ENCODE results near the gene XG.
"Not testable (repeated sequence)": the region's sequence is repeated elsewhere in the genome, so short reads cannot be mapped to it uniquely, and the experiment has no call there.

Gene XG

DNA sequence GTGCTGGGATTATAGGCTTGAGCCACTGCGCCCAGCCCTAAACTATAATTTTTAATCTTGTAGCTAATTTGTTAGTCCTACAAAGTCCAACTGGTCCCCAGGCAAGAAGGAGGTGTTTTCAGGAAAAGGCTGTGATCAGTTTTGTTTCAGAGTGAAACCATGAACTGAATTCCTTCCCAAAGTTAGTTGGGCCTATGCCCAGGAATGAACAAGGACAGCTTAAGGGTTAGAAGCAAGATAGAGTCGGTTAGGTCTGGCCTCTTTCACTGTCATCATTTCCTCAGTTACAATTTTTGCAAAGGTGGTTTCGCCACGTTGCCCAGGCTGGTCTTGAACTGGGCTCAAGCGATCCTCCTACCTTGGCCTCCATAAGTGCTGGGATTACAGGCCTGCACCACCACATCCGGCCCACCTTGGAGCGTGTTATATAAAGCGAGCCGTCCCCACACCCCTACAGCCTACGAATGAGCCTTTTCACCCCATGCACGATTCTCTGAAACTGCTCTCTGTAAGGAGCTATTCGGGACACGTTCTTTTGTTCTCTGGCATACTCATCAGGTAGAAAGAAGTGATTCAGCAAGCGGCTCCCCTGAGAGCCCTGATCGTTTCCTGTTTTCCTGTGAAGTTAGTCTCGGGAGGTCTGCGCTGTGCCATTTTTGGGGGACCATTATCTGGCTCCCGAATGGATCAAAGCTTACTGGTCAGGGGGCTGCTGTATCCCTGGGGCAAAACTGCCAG lies 52.4 kb downstream of the XG start:
- DNase-seq (ENCODE audit: low read depth); H3K4me3 ChIP-seq (ENCODE audit: low read depth, low read length): not testable (repeated sequence)

DNA sequence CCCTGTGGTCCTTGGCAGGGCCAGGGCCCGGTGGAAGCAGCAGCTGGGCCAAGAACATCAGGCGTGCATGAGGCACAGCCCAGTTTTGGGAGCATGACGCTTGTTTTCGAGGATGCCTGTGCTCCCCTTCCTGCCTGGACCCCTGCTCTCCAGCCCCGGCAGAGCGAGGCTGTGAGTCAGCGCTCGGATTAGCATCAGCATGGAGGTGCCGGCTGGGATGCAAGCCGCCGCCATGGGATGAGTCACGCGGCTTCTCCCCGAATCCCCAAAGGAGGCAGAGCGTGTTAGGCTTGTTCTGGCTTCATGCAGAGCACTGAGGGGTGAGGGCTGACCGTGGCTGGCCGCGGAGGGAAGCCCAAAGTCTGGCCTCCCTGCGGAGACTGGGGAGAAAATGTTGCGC lies 53.0 kb downstream of the XG start:
- H3K4me3 ChIP-seq (ENCODE audit: low read depth, low read length); DNase-seq (ENCODE audit: low read depth): not testable (repeated sequence)

- TF ChIP-seq, protein P1, sequence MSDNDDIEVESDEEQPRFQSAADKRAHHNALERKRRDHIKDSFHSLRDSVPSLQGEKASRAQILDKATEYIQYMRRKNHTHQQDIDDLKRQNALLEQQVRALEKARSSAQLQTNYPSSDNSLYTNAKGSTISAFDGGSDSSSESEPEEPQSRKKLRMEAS (IDR thresholded peaks at IDR 0.05; ENCODE audit: low read depth, low read length), result no peak
- TF ChIP-seq MYC (IDR thresholded peaks at IDR 0.05; ENCODE audit: low read depth, low read length) (no peak), CTCF (IDR thresholded peaks at IDR 0.05; ENCODE audit: low read depth, low read length) (no peak), POLR2A (IDR thresholded peaks at IDR 0.05; ENCODE audit: extremely low read depth, insufficient read length) (no peak)
- DNase-seq (ENCODE audit: low read depth), result no peak
- H3K4me3 ChIP-seq (ENCODE audit: low read depth, low read length), result no peak overlapping the region
These were observed 59.4 kb downstream of the XG start for GRCh38 chrX:2811271-2811670.

DNA sequence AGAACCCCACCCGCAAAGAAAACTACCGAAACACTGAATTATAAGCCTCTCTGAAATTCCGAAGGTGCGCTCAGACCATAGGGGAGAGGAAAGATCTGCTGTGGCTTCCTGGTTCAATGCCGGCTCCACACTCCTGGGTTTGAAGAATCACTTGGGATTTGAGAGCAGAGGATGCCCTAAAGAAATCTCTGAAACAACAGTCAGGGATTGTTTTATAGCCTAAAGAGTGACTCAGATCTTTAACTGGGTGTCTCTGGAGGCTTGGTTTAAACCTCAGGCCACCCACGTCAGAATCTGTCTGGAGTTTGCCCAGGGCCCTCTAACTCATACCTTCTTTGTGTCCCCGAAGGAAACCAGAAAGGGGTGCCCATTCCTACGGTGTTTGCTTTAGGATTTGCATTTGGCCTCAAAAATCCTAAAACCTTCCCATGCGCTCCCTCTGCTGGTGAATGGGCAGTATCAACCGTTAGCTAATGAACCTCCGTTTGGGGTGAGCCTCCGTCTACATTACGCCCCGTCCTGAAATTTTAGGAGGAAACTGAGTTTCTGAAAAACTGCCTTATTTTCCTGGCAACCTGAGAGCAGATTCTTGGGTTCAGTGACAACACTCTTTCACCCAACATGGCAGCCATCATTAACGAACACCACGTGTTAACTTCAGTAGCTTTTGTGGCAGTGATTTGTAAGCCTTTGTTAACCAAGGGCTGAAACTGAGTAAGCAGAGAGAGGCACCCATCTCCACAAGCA lies 60.5 kb downstream of the XG start:
- TF ChIP-seq, protein P1 (IDR thresholded peaks at IDR 0.05; ENCODE audit: low read depth, low read length), result 0 out of 2 replicates have a peak, but pooled peaks have one; percentile 16
- peak; percentile 39 for TF ChIP-seq CTCF (IDR thresholded peaks at IDR 0.05; ENCODE audit: low read depth, low read length)
- DNase-seq (ENCODE audit: low read depth), result peak; percentile 43
- H3K4me3 ChIP-seq (ENCODE audit: low read depth, low read length), result not testable (repeated sequence)

DNA sequence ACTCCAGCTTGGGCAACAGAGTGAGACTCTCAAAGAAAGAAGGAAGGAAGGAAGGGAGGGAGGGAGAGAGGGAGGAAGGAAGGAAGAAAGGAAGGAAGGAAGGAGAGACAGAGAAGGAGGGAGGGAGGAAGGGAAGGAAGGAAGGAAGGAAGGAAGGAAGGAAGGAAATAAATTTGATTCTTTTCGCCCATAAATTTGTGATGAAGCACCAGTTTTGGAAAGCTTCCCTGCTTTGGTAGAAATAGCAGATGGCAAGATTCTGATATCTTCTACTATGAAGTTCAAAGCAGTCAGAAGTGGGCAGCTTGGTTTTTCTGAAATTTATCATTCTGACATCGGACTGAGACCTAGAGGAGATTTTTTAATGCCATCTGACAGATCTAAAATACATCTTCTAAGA lies 65.2 kb downstream of the XG start:
- H3K4me3 ChIP-seq (ENCODE audit: low read depth, low read length), result no peak overlapping the region
- no peak for TF ChIP-seq CTCF (IDR thresholded peaks at IDR 0.05; ENCODE audit: low read depth, low read length)
- TF ChIP-seq POLR2A (IDR thresholded peaks at IDR 0.05; ENCODE audit: extremely low read depth, insufficient read length), result no peak
- TF ChIP-seq, protein P1 (IDR thresholded peaks at IDR 0.05; ENCODE audit: low read depth, low read length), result no peak
- no peak for TF ChIP-seq MYC (IDR thresholded peaks at IDR 0.05; ENCODE audit: low read depth, low read length)

GRCh38 chrX:2819345-2820135 lies 67.7 kb downstream of the XG start:
- TF ChIP-seq CTCF (IDR thresholded peaks at IDR 0.05; ENCODE audit: low read depth, low read length) (peak; percentile 32), POLR2A (IDR thresholded peaks at IDR 0.05; ENCODE audit: extremely low read depth, insufficient read length) (no peak)
- no peak overlapping the region for H3K4me3 ChIP-seq (ENCODE audit: low read depth, low read length)
- peak; percentile 32 for DNase-seq (ENCODE audit: low read depth)

More for the DNA sequence above, 65.2 kb downstream of the XG start:
- DNase-seq (ENCODE audit: low read depth), result no peak
